GM23338 (cell line): Measurements from ENCODE around the gene CCL17. TPM values are rescaled to one million over a fixed set of nuclear protein-coding genes. Genes with fewer than 3 reads are reported as not detected.

Source experiments
- ATAC-seq: fragments of 200-7000 bp; cut with Tn5 transposase; 3 replicates; pipeline ENCODE4 v1.9.1; 2020
- DNase-seq: peaks from one replicate; pipeline ENCODE4 v3.0.0-alpha.2; 2015; ENCODE audit warnings: low spot score
- H2AFZ ChIP-seq: fragments of 200-600 bp; sonication (generic); 2 replicates; pipeline ENCODE4 v1.8.0; 2016; ENCODE audit warnings: antibody characterized with exemption, mild to moderate bottlenecking, moderate library complexity
- H3F3A ChIP-seq: fragments of 200-600 bp; sonication (generic); replicated peaks from 2 replicates; pipeline ENCODE4 v1.8.0; 2017; ENCODE audit warnings: antibody characterized with exemption, mixed run types, low read depth
- H3K27ac ChIP-seq: fragments of 200-600 bp; sonication (generic); 2 replicates; pipeline ENCODE4 v1.6.1; 2016; ENCODE audit warnings: low read depth
- H3K27me3 ChIP-seq: fragments of 200-600 bp; sonication (generic); 2 replicates; pipeline ENCODE4 v1.8.0; 2016; ENCODE audit warnings: mild to moderate bottlenecking, mixed run types, moderate library complexity; ENCODE audit not compliant: insufficient read depth
- H3K36me3 ChIP-seq: fragments of 200-600 bp; sonication (generic); 2 replicates; pipeline ENCODE4 v1.8.0; 2016; ENCODE audit warnings: mild to moderate bottlenecking; ENCODE audit not compliant: insufficient read depth
- H3K4me1 ChIP-seq: fragments of 200-600 bp; sonication (generic); 2 replicates; pipeline ENCODE4 v1.8.0; 2016; ENCODE audit warnings: mild to moderate bottlenecking, moderate library complexity; ENCODE audit not compliant: insufficient read depth
- H3K4me2 ChIP-seq: fragments of 200-600 bp; sonication (generic); 2 replicates; pipeline ENCODE4 v1.7.1; 2017; ENCODE audit warnings: mixed run types
- H3K4me3 ChIP-seq: fragments of 200-600 bp; sonication (generic); 2 replicates; pipeline ENCODE4 v1.6.1; 2016; ENCODE audit warnings: mixed run types
- H3K79me2 ChIP-seq: fragments of 200-600 bp; sonication (generic); replicated peaks from 2 replicates; pipeline ENCODE4 v1.8.0; 2017; ENCODE audit warnings: mild to moderate bottlenecking; ENCODE audit not compliant: insufficient read depth
- H3K9me2 ChIP-seq: fragments of 200-600 bp; sonication (generic); 2 replicates; pipeline ENCODE4 v1.8.0; 2017; ENCODE audit not compliant: insufficient read depth
- H4K20me1 ChIP-seq: fragments of 200-600 bp; sonication (generic); replicated peaks from 2 replicates; pipeline ENCODE4 v1.8.0; 2017; ENCODE audit warnings: mild to moderate bottlenecking; ENCODE audit not compliant: insufficient read depth
- H3K27ac Mint-ChIP-seq: 2 replicates; pipeline ENCODE4 v1.8.0; 2020; ENCODE audit warnings: inconsistent platforms, mild to moderate bottlenecking, moderate library complexity, mixed read lengths
- H3K27me3 Mint-ChIP-seq: 3 replicates; pipeline ENCODE4 v1.8.0; 2022; ENCODE audit warnings: low read depth, mild to moderate bottlenecking, moderate library complexity, mixed read lengths, inconsistent platforms; ENCODE audit not compliant: insufficient read depth, poor library complexity
- H3K36me3 Mint-ChIP-seq: 3 replicates; pipeline ENCODE4 v1.8.0; 2021; ENCODE audit warnings: low read depth, mild to moderate bottlenecking, inconsistent platforms, moderate library complexity, mixed read lengths
- H3K4me1 Mint-ChIP-seq: 3 replicates; pipeline ENCODE4 v1.8.0; 2020; ENCODE audit warnings: mild to moderate bottlenecking, inconsistent platforms, mixed read lengths
- H3K4me3 Mint-ChIP-seq: 3 replicates; pipeline ENCODE4 v1.8.0; 2021; ENCODE audit warnings: moderate library complexity, mild to moderate bottlenecking, inconsistent platforms, mixed read lengths
- H3K9me3 Mint-ChIP-seq: 3 replicates; pipeline ENCODE4 v1.8.0; 2020; ENCODE audit warnings: moderate library complexity, mild to moderate bottlenecking, inconsistent platforms, mixed read lengths
- CREB1 ChIP-seq: fragments of 250-450 bp; sonication (Bioruptor Pico); IDR thresholded peaks from 2 replicates; pipeline ENCODE4 v1.5.0; 2020; ENCODE audit warnings: low read depth, mild to moderate bottlenecking, moderate library complexity
- CTCF ChIP-seq, 2 experiments: fragments of 200-600 bp in 1 of 2; sonication (generic) in 1 of 2; conservative IDR thresholded peaks; 2 replicates each; pipeline versions ENCODE4 v1.5.1 to v1.6.1; 2016 to 2017; ENCODE audit warnings: antibody characterized with exemption in 2 of 2, low read depth in 2 of 2, mild to moderate bottlenecking in 2 of 2, moderate library complexity in 1 of 2
- ETS1 ChIP-seq: IDR thresholded peaks from 2 replicates; pipeline ENCODE4 v1.6.1; 2016; ENCODE audit warnings: antibody characterized with exemption
- EZH2 ChIP-seq: fragments of 200-600 bp; sonication (generic); IDR thresholded peaks from one replicate; pipeline ENCODE4 v1.8.0; 2017; ENCODE audit warnings: antibody characterized with exemption, mild to moderate bottlenecking, low read depth; ENCODE audit not compliant: unreplicated experiment
- EZH2phosphoT487 ChIP-seq: fragments of 200-600 bp; sonication (generic); IDR thresholded peaks from one replicate; pipeline ENCODE4 v1.8.1; 2018; ENCODE audit warnings: antibody characterized with exemption; ENCODE audit not compliant: unreplicated experiment
- JUNB ChIP-seq: IDR thresholded peaks from one replicate; pipeline ENCODE4 v1.6.1; 2016; ENCODE audit warnings: antibody characterized with exemption; ENCODE audit not compliant: unreplicated experiment
- NANOG ChIP-seq: IDR thresholded peaks from 2 replicates; pipeline ENCODE4 v1.6.1; 2016; ENCODE audit warnings: antibody characterized with exemption, borderline replicate concordance
- POLR2AphosphoS5 ChIP-seq: IDR thresholded peaks from 2 replicates; pipeline ENCODE4 v1.6.1; 2016; ENCODE audit warnings: antibody characterized with exemption, low read depth
- REST ChIP-seq: IDR thresholded peaks from one replicate; pipeline ENCODE4 v1.6.1; 2018; ENCODE audit warnings: antibody characterized with exemption; ENCODE audit not compliant: unreplicated experiment
- STAT1 ChIP-seq: IDR thresholded peaks from one replicate; pipeline ENCODE4 v1.6.1; 2016; ENCODE audit warnings: antibody characterized with exemption; ENCODE audit not compliant: unreplicated experiment
- ZNF114 ChIP-seq: fragments of 250-450 bp; sonication (Bioruptor Pico); IDR thresholded peaks from 2 replicates; pipeline ENCODE4 v1.5.0; 2020; ENCODE audit warnings: mild to moderate bottlenecking, moderate library complexity
- ZNF331 ChIP-seq: fragments of 250-450 bp; sonication (Bioruptor Pico); IDR thresholded peaks from 2 replicates; pipeline ENCODE4 v1.5.0; 2020; ENCODE audit warnings: low read depth, mild to moderate bottlenecking, moderate library complexity
- ZNF462 ChIP-seq: fragments of 250-450 bp; sonication (Bioruptor Pico); IDR thresholded peaks from 2 replicates; pipeline ENCODE4 v1.5.0; 2020; ENCODE audit warnings: mild to moderate bottlenecking, moderate library complexity
- long read RNA-seq: library from polyadenylated mRNA; unstranded; transcript quantifications from one replicate; pipeline ENCODE4 v2.0.0, GENCODE V29; 2020; ENCODE audit not compliant: unreplicated experiment
- polyA plus RNA-seq: library from polyadenylated mRNA; unstranded; fragments of >200 nt; fragmentation: Nextera tagmentation; extraction: Ambion mirVana; gene quantifications from 2 replicates; pipeline ENCODE4 v1.2.1, GENCODE V29; 2016
- total RNA-seq: library from RNA; depleted of rRNA; stranded (reverse); fragments of >200 nt; shearing (Covaris generic); gene quantifications from 2 replicates; pipeline ENCODE4 v1.2.3, GENCODE V29; 2014; rRNA removed

Gene CCL17
- total RNA-seq (not detected in 2 replicates), polyA plus RNA-seq (not detected in 2 replicates)
- long read RNA-seq = 0 reads

GRCh38 chr16:57403965-57404817 lies at the start of gene CCL17:
CCL17 (plus strand) TSS chr16:57404767; CDS start chr16:57413933, 9,166 bp downstream.
- Histone ChIP-seq H3K79me2 (no peaks in the 10 kb centered on the region), H3K27ac (no peak within 1 kb of the TSS), H3K4me1 (no peaks in the 10 kb centered on the region), H3K4me2 (no peak within 1 kb of the TSS), H3K9me2 (0 out of 2 replicates have a peak, but pooled peaks cover 4% of the 10 kb centered on the region), H3F3A (no peaks in the 10 kb centered on the region), H4K20me1 (no peaks in the 10 kb centered on the region), H3K36me3 (no peaks in the 10 kb centered on the region), H3K27me3 (no peaks in the 10 kb centered on the region), H3K4me3 (no peak within 1 kb of the TSS), H2AFZ (no peak within 1 kb of the TSS)
- Mint-ChIP-seq H3K27me3 (peaks cover 12% of the 10 kb centered on the region), H3K9me3 (no peaks in the 10 kb centered on the region), H3K4me3 (no peak within 1 kb of the TSS), H3K36me3 (no peaks in the 10 kb centered on the region), H3K27ac (no peak within 1 kb of the TSS), H3K4me1 (no peaks in the 10 kb centered on the region; the same call in 2 of the 3 replicates)
- ATAC-seq (no peak), DNase-seq (no peak)
- no peak for TF ChIP-seq ZNF331 (CRISPR knock-in tag)
- TF ChIP-seq ZNF114 = no peak
- no peak for TF ChIP-seq REST
- TF ChIP-seq EZH2 = no peak
- TF ChIP-seq ZNF462 (CRISPR knock-in tag) = no peak
- no peak for TF ChIP-seq CREB1 (CRISPR knock-in tag)
- no peak for TF ChIP-seq POLR2AphosphoS5
- no peak for TF ChIP-seq STAT1
- TF ChIP-seq CTCF (conservative IDR thresholded peaks at IDR 0.05; ENCODE audit: low read depth in 2 of 2) = no peak
- TF ChIP-seq JUNB = no peak
- no peak for TF ChIP-seq ETS1
- TF ChIP-seq EZH2phosphoT487 = no peak
- no peak for TF ChIP-seq NANOG
